Activated naive CD4-positive, alpha-beta T cell treated with anti-CD3 and anti-CD28 coated beads, Interleukin-2, amount 50 U/mL, for 72 hours (primary cell): ENCODE data around the gene ARG2. TPM values are rescaled to one million over a fixed set of nuclear protein-coding genes. Genes with fewer than 3 reads are reported as not detected.

ENCODE experiments used
- ATAC-seq, 2 donors: fragments of 150-1000 bp; cut with Tn5 transposase; 2 replicates each; pipeline ENCODE4 v1.10.0; 2021; ENCODE audit warnings: mild to moderate bottlenecking in 2 of 2, moderate library complexity in 2 of 2
- DNase-seq, 2 donors: peaks; one replicate each; pipeline ENCODE4 v3.0.0; 2021 to 2022; ENCODE audit warnings: low spot score in 2 of 2
- H3K27ac Mint-ChIP-seq, 2 donors: one replicate each; pipeline ENCODE4 v1.8.0; 2022; ENCODE audit warnings: mild to moderate bottlenecking in 2 of 2, mixed read lengths in 2 of 2
- H3K36me3 Mint-ChIP-seq, 2 donors: one replicate each; pipeline ENCODE4 v1.8.0; 2022; ENCODE audit warnings: mixed read lengths in 2 of 2
- H3K9me3 Mint-ChIP-seq, 2 donors: one replicate each; pipeline ENCODE4 v1.8.0; 2022; ENCODE audit warnings: mixed read lengths in 2 of 2
- total RNA-seq, 2 donors: library from RNA; stranded (reverse); gene quantifications; one replicate each; pipeline ENCODE4 v1.2.3, GENCODE V29; 2022

ARG2 gene
- 10 to 100 TPM; 22.4 to 41.5 TPM for total RNA-seq

GRCh38 chr14:67619446-67620216, at the start of gene ARG2:
TSS of gene ARG2 (plus strand) at chr14:67619920. CDS start at chr14:67619978, 58 bp downstream.
- H3K27ac Mint-ChIP-seq = peak within 1 kb of the TSS; percentile 95
- peaks cover 0 to 5% of the 10 kb centered on the region in 2 donors for H3K9me3 Mint-ChIP-seq
- peak; percentile 90 to 91 for ATAC-seq
- DNase-seq = peak; percentile 98 to 99
- peaks cover 0 to 24% of the 10 kb centered on the region in 2 donors for H3K36me3 Mint-ChIP-seq

- ATAC-seq (no peak), DNase-seq (peak in 1 of 2 donors; percentile 23)
- Mint-ChIP-seq H3K9me3 (no peaks in the 10 kb centered on the region), H3K27ac (no peak overlapping the region), H3K36me3 (no peaks in the 10 kb centered on the region)
These were observed 49.3 kb upstream of the ARG2 start for GRCh38 chr14:67570453-67570852.

GRCh38 chr14:67571275-67571990, 48.3 kb upstream of the ARG2 start:
- peak; percentile 90 to 93 for ATAC-seq
- no peaks in the 10 kb centered on the region for H3K36me3 Mint-ChIP-seq
- no peaks in the 10 kb centered on the region for H3K9me3 Mint-ChIP-seq
- peak in 1 of 2 donors; percentile 69 for DNase-seq
- H3K27ac Mint-ChIP-seq = no peak overlapping the region

GRCh38 chr14:67571991-67572323, 47.8 kb upstream of the ARG2 start:
- DNase-seq (no peak), ATAC-seq (no peak)
- H3K36me3 Mint-ChIP-seq = no peaks in the 10 kb centered on the region
- H3K27ac Mint-ChIP-seq = no peak overlapping the region
- no peaks in the 10 kb centered on the region for H3K9me3 Mint-ChIP-seq

- DNase-seq = peak in 1 of 2 donors; percentile 41
- Mint-ChIP-seq H3K9me3 (no peaks in the 10 kb centered on the region), H3K27ac (no peak overlapping the region), H3K36me3 (no peaks in the 10 kb centered on the region)
- ATAC-seq = no peak
These were observed 47.1 kb upstream of the ARG2 start for GRCh38 chr14:67572608-67573007.

GRCh38 chr14:67573228-67574010, 46.3 kb upstream of the ARG2 start:
- DNase-seq = no peak
- Mint-ChIP-seq H3K36me3 (no peaks in the 10 kb centered on the region), H3K9me3 (no peaks in the 10 kb centered on the region), H3K27ac (no peak overlapping the region)
- no peak for ATAC-seq

GRCh38 chr14:67574156-67574555, 45.6 kb upstream of the ARG2 start:
- ATAC-seq (no peak), DNase-seq (peak in 1 of 2 donors; percentile 51)
- Mint-ChIP-seq H3K27ac (no peak overlapping the region), H3K9me3 (no peaks in the 10 kb centered on the region), H3K36me3 (no peaks in the 10 kb centered on the region)

- Mint-ChIP-seq H3K27ac (no peak overlapping the region), H3K9me3 (no peaks in the 10 kb centered on the region), H3K36me3 (no peaks in the 10 kb centered on the region)
- ATAC-seq (no peak), DNase-seq (peak in 1 of 2 donors; percentile 3)
These were observed 44.9 kb upstream of the ARG2 start for GRCh38 chr14:67574806-67575205.

- no peak overlapping the region for H3K27ac Mint-ChIP-seq
These were observed 44.0 kb upstream of the ARG2 start for GRCh38 chr14:67575684-67576083.

GRCh38 chr14:67576216-67576955, 43.3 kb upstream of the ARG2 start:
- DNase-seq (peak in 1 of 2 donors; percentile 13), ATAC-seq (no peak)
- Mint-ChIP-seq H3K9me3 (no peaks in the 10 kb centered on the region), H3K36me3 (no peaks in the 10 kb centered on the region), H3K27ac (no peak overlapping the region)

More at GRCh38 chr14:67575684-67576083, 44.0 kb upstream of the ARG2 start:
- DNase-seq = peak in 1 of 2 donors; percentile 40
- ATAC-seq = no peak
- Mint-ChIP-seq H3K9me3 (no peaks in the 10 kb centered on the region), H3K36me3 (no peaks in the 10 kb centered on the region)

- Mint-ChIP-seq H3K36me3 (no peaks in the 10 kb centered on the region), H3K27ac (no peak overlapping the region), H3K9me3 (no peaks in the 10 kb centered on the region)
- peak in 1 of 2 donors; percentile 37 for DNase-seq
- ATAC-seq = no peak
These were observed 42.4 kb upstream of the ARG2 start for GRCh38 chr14:67577181-67577808.

GRCh38 chr14:67577909-67578749, 41.6 kb upstream of the ARG2 start:
- ATAC-seq (no peak), DNase-seq (peak in 1 of 2 donors; percentile 52)
- no peak overlapping the region for H3K27ac Mint-ChIP-seq
- no peaks in the 10 kb centered on the region for H3K9me3 Mint-ChIP-seq
- no peaks in the 10 kb centered on the region for H3K36me3 Mint-ChIP-seq

- no peak for ATAC-seq
- Mint-ChIP-seq H3K27ac (no peak overlapping the region), H3K9me3 (no peaks in the 10 kb centered on the region), H3K36me3 (no peaks in the 10 kb centered on the region)
- DNase-seq = peak in 1 of 2 donors; percentile 34
These were observed 40.7 kb upstream of the ARG2 start for GRCh38 chr14:67579040-67579439.

GRCh38 chr14:67579636-67580035, 40.1 kb upstream of the ARG2 start:
- DNase-seq = peak in 1 of 2 donors; percentile 30
- no peaks in the 10 kb centered on the region for H3K9me3 Mint-ChIP-seq
- no peaks in the 10 kb centered on the region for H3K36me3 Mint-ChIP-seq
- ATAC-seq = no peak
- H3K27ac Mint-ChIP-seq = peak overlapping the region in 1 of 2 donors; percentile 5
